ENCODE data around the gene MYCBP2. TPM values are rescaled to one million over a fixed set of nuclear protein-coding genes. Genes with fewer than 3 reads are reported as not detected.
"Not testable (repeated sequence)": the region's sequence is repeated elsewhere in the genome, so short reads cannot be mapped to it uniquely, and the experiment has no call there.

MYCBP2 gene
- polyA plus RNA-seq, 1 experiment = 22.9 TPM

DNA sequence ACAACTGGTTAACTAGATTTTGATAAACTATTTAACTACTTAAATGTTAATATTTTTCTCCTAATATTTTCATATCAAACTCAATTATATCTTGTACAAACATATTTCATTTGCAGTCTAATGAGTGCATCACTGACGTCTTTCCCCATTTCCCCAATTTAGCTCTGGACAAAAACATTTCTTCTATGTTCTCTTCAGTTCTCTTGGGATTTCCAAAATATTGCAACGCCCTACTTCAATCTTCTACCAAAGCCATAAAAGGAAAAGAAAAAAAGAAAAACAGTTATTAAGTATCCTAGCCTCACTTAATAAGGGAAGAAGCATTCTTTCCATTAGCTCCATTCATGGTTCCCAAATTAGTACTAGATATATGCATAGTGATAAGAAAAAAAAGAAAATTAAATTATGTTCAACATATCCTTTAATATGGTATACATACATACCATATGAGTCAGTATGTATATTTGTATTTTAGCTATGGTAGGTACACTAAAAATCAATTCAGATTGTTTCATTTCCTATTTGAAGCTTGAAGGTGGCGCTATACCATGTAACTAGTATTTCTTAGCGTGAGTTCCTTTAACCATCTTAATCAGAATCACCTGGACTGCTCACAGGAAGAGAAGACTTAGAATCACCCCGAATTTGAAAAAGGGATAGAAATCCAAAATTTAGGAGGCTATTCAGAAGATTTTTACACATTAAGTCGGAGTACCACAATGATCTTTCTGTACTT is 309.8 kb downstream of the MYCBP2 start:
- DNase-seq (ENCODE audit: low read depth) = no peak

DNA sequence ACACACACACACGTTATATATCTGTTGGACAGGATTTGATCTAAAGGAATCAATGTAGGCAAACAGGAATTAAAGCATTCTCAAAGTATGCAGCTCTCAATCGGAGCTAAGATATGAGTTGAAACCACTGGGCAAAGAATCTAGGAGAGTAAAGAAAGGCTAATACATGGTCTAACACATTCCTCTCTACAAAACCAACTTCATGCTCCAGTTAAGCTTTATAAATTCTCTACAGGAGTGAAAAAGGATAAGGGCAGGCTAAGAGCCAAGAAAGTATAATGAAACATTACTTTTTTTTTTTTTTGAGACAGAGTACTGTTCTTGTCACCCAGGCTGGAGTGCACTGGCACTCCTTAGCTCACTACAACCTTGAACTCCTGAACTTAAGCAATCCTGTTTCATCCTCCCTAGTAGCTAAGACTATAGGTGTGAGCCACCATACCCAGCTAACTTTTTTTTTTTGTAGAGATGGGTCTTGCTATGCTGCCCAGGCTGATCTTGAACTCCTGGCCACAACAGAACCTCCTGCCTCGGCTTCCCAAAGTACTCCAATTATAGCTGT is 310.6 kb downstream of the MYCBP2 start:
- ChIA-PET CTCF (interaction anchor here (0.6 to 1.3 kb wide), 4 partner anchors 9 to 460 kb away, joined by 3 to 10 read pairs (median 4); no protein-coding TSS in a partner anchor), POLR2A (interaction anchor here (0.5 kb wide), 1 partner anchor 13 kb away, joined by 6 read pairs; no protein-coding TSS in a partner anchor)
- Histone ChIP-seq H3K27me3 (ENCODE audit: control insufficient read depth, insufficient read depth, low read length) (no peaks in the 10 kb centered on the region), H3K36me3 (ENCODE audit: control insufficient read depth, insufficient read depth, low read length) (peaks cover 8% of the 10 kb centered on the region), H3K4me3 (ENCODE audit: low read depth, low read length) (no peak overlapping the region)
- no peak for DNase-seq (ENCODE audit: low read depth)
- TF ChIP-seq, protein P1, sequence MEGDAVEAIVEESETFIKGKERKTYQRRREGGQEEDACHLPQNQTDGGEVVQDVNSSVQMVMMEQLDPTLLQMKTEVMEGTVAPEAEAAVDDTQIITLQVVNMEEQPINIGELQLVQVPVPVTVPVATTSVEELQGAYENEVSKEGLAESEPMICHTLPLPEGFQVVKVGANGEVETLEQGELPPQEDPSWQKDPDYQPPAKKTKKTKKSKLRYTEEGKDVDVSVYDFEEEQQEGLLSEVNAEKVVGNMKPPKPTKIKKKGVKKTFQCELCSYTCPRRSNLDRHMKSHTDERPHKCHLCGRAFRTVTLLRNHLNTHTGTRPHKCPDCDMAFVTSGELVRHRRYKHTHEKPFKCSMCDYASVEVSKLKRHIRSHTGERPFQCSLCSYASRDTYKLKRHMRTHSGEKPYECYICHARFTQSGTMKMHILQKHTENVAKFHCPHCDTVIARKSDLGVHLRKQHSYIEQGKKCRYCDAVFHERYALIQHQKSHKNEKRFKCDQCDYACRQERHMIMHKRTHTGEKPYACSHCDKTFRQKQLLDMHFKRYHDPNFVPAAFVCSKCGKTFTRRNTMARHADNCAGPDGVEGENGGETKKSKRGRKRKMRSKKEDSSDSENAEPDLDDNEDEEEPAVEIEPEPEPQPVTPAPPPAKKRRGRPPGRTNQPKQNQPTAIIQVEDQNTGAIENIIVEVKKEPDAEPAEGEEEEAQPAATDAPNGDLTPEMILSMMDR (IDR thresholded peaks at IDR 0.05; ENCODE audit: insufficient read depth, low read depth, low read length) = no peak

More for the DNA sequence above, 309.8 kb downstream of the MYCBP2 start:
- H3K4me3 ChIP-seq (ENCODE audit: low read depth, low read length) = no peak overlapping the region
- ChIA-PET POLR2A (interaction anchor here (0.5 kb wide), 1 partner anchor 14 kb away, joined by 6 read pairs; no protein-coding TSS in a partner anchor), CTCF (interaction anchor here (0.7 to 1.3 kb wide), 4 partner anchors 8 to 37 kb away, joined by 3 to 10 read pairs (median 4); no protein-coding TSS in a partner anchor)
- TF ChIP-seq, protein P1 (IDR thresholded peaks at IDR 0.05; ENCODE audit: insufficient read depth, low read depth, low read length) = no peak
- peaks cover 7% of the 10 kb centered on the region for H3K36me3 ChIP-seq (ENCODE audit: control insufficient read depth, insufficient read depth, low read length)
- no peaks in the 10 kb centered on the region for H3K27me3 ChIP-seq (ENCODE audit: control insufficient read depth, insufficient read depth, low read length)

DNA sequence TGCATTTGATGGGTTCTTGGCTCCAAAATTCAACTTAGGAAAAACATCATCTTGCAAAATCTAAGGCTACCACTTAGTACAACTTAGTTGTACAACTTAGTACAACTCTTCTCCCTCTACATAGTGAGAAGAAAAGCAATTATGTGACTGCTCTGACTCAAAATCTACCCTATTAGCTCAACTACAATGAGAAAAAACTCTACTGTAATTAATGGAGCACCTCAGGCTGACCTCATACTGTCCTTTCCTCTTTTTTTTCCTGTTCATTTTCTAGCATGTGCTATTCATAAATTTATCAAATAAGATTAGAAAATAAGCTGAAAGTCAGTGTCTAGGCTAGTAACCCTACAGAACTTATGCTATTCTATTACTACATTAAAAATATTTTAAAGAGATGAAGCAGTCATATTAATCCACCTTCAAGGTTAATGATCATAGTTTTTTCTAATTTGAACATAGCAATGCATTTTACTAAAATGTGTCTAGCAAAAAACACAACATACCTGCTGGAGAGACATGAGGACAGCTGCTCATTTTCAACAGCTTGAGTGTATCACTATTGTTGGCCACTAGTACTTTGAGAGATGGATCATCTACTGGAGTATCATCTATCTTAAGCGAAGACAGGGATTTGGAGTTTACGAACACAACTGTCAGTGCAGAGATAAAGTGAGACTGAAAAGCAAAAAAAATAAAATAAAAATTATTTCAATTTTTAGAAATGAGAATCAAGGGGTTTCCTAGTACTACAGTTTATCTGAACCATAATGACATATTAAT is 311.8 kb downstream of the MYCBP2 start:
- no peak for DNase-seq (ENCODE audit: low read depth)

DNA sequence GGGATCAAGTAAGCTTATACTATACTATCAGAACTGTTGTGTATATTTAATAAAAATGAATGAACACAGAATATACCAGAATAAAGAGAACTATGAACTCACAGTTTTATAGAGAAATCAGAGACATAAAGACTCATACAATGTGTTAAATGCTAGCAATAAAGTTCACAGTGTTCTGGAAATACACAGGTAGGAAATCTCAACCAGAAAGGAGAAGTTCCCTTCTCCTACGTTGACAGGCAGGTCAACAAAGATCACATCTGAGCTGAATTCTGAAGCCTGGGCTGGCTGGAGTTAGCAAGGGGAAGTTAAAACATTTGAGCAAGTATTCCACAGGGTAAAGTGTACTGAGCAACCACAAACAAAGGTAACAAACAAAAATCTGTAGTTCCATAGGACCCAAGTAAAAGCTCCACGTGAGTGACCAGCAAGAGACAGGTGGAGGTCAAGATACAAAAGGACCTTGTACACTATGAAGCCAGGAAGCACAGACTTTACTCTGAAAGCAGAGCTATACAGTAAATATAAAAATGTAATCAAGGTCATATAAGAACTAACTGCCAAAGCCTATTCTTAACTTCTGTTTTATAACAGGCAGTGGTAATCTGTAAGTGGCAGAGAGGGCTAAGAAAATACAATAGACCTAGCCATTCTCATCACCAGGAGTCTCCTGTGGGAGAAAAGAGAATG is 312.9 kb downstream of the MYCBP2 start:
- no peaks in the 10 kb centered on the region for H3K27me3 ChIP-seq (ENCODE audit: control insufficient read depth, insufficient read depth, low read length)
- TF ChIP-seq, protein P1 (IDR thresholded peaks at IDR 0.05; ENCODE audit: insufficient read depth, low read depth, low read length) = no peak
- H3K4me3 ChIP-seq (ENCODE audit: low read depth, low read length) = no peak overlapping the region
- DNase-seq (ENCODE audit: low read depth) = no peak
- H3K36me3 ChIP-seq (ENCODE audit: control insufficient read depth, insufficient read depth, low read length) = peaks cover 10% of the 10 kb centered on the region
- CTCF ChIA-PET = interaction anchor here (1.1 to 2.0 kb wide), 2 partner anchors 12 to 34 kb away, joined by 3 to 7 read pairs; no protein-coding TSS in a partner anchor
- POLR2A ChIA-PET = no interaction called here

More for the DNA sequence above, 311.8 kb downstream of the MYCBP2 start:
- Histone ChIP-seq H3K4me3 (ENCODE audit: low read depth, low read length) (no peak overlapping the region), H3K36me3 (ENCODE audit: control insufficient read depth, insufficient read depth, low read length) (peaks cover 10% of the 10 kb centered on the region), H3K27me3 (ENCODE audit: control insufficient read depth, insufficient read depth, low read length) (no peaks in the 10 kb centered on the region)
- TF ChIP-seq, protein P1 (IDR thresholded peaks at IDR 0.05; ENCODE audit: insufficient read depth, low read depth, low read length) = no peak
- CTCF ChIA-PET = interaction anchor here (1.1 to 2.0 kb wide), 2 partner anchors 13 to 35 kb away, joined by 3 to 7 read pairs; no protein-coding TSS in a partner anchor
- POLR2A ChIA-PET = no interaction called here

DNA sequence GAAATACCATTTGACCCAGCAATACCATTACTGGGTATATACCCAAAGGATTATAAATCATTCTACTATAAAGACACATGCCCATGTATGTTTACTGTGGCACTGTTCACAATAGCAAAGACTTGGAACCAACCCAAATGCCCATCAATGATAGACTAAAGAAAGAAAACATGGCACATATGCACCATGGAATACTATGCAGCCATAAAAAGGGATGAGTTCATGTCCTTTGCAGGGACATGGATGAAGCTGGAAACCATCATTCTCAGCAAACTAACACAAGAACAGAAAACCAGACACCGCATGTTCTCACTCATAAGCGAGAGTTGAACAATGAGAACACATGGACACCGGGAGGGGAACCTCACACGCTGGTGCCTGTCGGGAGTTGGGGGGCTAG is 317.2 kb downstream of the MYCBP2 start:
- CTCF ChIA-PET = interaction anchor here (1.6 kb wide), 1 partner anchor 1139 kb away, joined by 3 read pairs; no protein-coding TSS in a partner anchor
- H3K36me3 ChIP-seq (ENCODE audit: control insufficient read depth, insufficient read depth, low read length); DNase-seq (ENCODE audit: low read depth); H3K4me3 ChIP-seq (ENCODE audit: low read depth, low read length); H3K27me3 ChIP-seq (ENCODE audit: control insufficient read depth, insufficient read depth, low read length); POLR2A ChIA-PET: not testable (repeated sequence)

Data from BJ (cell line).